Breast epithelium (tissue), 4 donors: ENCODE measurements around the gene SETBP1. TPM values are rescaled to one million over a fixed set of nuclear protein-coding genes. Genes with fewer than 3 reads are reported as not detected.
A peak's percentile ranks its signal among the peaks of the same experiment; 100 is the strongest.

Source experiments
- DNase-seq, 2 donors: peaks; one replicate each; pipeline ENCODE4 v3.0.0-alpha.2; 2019; ENCODE audit warnings: low spot score in 2 of 2
- H3K27ac ChIP-seq, 2 donors: fragments of 200-600 bp; sonication (generic) in 1 of 2; one replicate each; pipeline ENCODE4 v1.5.1; 2016 to 2019; ENCODE audit warnings: mild to moderate bottlenecking in 1 of 2
- H3K27me3 ChIP-seq, 2 donors: fragments of 200-600 bp; sonication (generic) in 1 of 2; one replicate each; pipeline versions ENCODE4 v1.5.1 to v1.6.0; 2017 to 2019; ENCODE audit warnings: control low read depth in 1 of 2, mild to moderate bottlenecking in 1 of 2
- H3K36me3 ChIP-seq: fragments of 200-600 bp; one replicate; pipeline ENCODE4 v1.5.1; 2019
- H3K4me1 ChIP-seq, 2 donors: fragments of 200-600 bp; sonication (generic); one replicate each; pipeline ENCODE4 v1.5.1; 2016 to 2019; ENCODE audit warnings: control low read depth in 1 of 2
- H3K4me3 ChIP-seq, 3 donors: fragments of 200-600 bp; sonication (generic); 1 replicate in 2 of 3; 2 replicates in 1 of 3; pipeline ENCODE4 v1.5.1; 2016 to 2019; ENCODE audit warnings: mild to moderate bottlenecking in 3 of 3, moderate library complexity in 2 of 3
- H3K9me3 ChIP-seq, 2 donors: fragments of 200-600 bp; sonication (generic) in 1 of 2; one replicate each; pipeline ENCODE4 v1.5.1; 2016 to 2019; ENCODE audit warnings: control low read depth in 1 of 2
- CTCF ChIP-seq, 3 donors: fragments of 450-650 bp; IDR thresholded peaks; one replicate each; pipeline ENCODE4 v1.5.1; 2016 to 2017; ENCODE audit warnings: antibody characterized with exemption in 3 of 3, mild to moderate bottlenecking in 3 of 3, moderate library complexity in 3 of 3
- POLR2A ChIP-seq: fragments of 450-650 bp; IDR thresholded peaks from one replicate; pipeline ENCODE4 v1.6.1; 2016; ENCODE audit warnings: antibody characterized with exemption, mild to moderate bottlenecking, moderate library complexity
- POLR2AphosphoS5 ChIP-seq, 3 donors: sonication (generic); formaldehyde crosslinking; IDR thresholded peaks; one replicate each; pipeline ENCODE4 v1.6.1; 2017; ENCODE audit warnings: antibody characterized with exemption in 3 of 3
- intact Hi-C: fragments of 100-400 bp; cut with DNase I; formaldehyde crosslinking; loops from one replicate; pipeline ENCODE4 v1.15.1; 2023; ENCODE audit warnings: low total_unique reads
- total RNA-seq, 3 donors: library from RNA; depleted of rRNA; stranded (reverse); fragments of >200 nt; gene quantifications; one replicate each; pipeline ENCODE4 v1.1.0, GENCODE V29; 2016

The SETBP1 gene
- total RNA-seq, 3 donors from 2014 or later, result 26.2 to 40.1 (median 37.0) TPM

- peaks cover 0 to 4% of the 10 kb centered on the region in 2 donors for H3K4me1 ChIP-seq
- H3K36me3 ChIP-seq, result no peaks in the 10 kb centered on the region
- intact Hi-C loops, result no loop called here
- no peak overlapping the region for H3K4me3 ChIP-seq
- H3K27me3 ChIP-seq, result no peaks in the 10 kb centered on the region
- H3K9me3 ChIP-seq, result no peaks in the 10 kb centered on the region
- DNase-seq, result no peak
- H3K27ac ChIP-seq, result peak overlapping the region; percentile 36 to 42
- no peak for TF ChIP-seq POLR2A
- TF ChIP-seq CTCF (IDR thresholded peaks at IDR 0.05), result no peak
- TF ChIP-seq POLR2AphosphoS5 (IDR thresholded peaks at IDR 0.05), result no peak
These were observed 98.1 kb downstream of the SETBP1 start for GRCh38 chr18:44778788-44779187.

GRCh38 chr18:44779753-44780292 lies 99.1 kb downstream of the SETBP1 start:
- intact Hi-C loops, result no loop called here
- Histone ChIP-seq H3K27ac (peak overlapping the region in 1 of 2 donors; percentile 36), H3K27me3 (no peaks in the 10 kb centered on the region), H3K36me3 (no peaks in the 10 kb centered on the region), H3K4me3 (no peak overlapping the region), H3K4me1 (peaks cover 0 to 4% of the 10 kb centered on the region in 2 donors), H3K9me3 (no peaks in the 10 kb centered on the region)
- DNase-seq, result no peak
- no peak for TF ChIP-seq CTCF (IDR thresholded peaks at IDR 0.05)
- TF ChIP-seq POLR2AphosphoS5 (IDR thresholded peaks at IDR 0.05), result no peak
- no peak for TF ChIP-seq POLR2A

GRCh38 chr18:44781886-44782285 lies 101.2 kb downstream of the SETBP1 start:
- no peaks in the 10 kb centered on the region for H3K36me3 ChIP-seq
- H3K4me3 ChIP-seq, result no peak overlapping the region
- no peak overlapping the region for H3K27ac ChIP-seq
- no peaks in the 10 kb centered on the region for H3K27me3 ChIP-seq
- peaks cover 0 to 4% of the 10 kb centered on the region in 2 donors for H3K4me1 ChIP-seq
- no peak for TF ChIP-seq POLR2AphosphoS5 (IDR thresholded peaks at IDR 0.05)
- no peak for TF ChIP-seq POLR2A
- no peak for TF ChIP-seq CTCF (IDR thresholded peaks at IDR 0.05)
- no peaks in the 10 kb centered on the region for H3K9me3 ChIP-seq
- intact Hi-C loops, result no loop called here
- DNase-seq, result no peak

- H3K4me1 ChIP-seq, result peaks cover 0 to 4% of the 10 kb centered on the region in 2 donors
- H3K4me3 ChIP-seq, result no peak overlapping the region
- TF ChIP-seq POLR2AphosphoS5 (IDR thresholded peaks at IDR 0.05) (no peak), CTCF (IDR thresholded peaks at IDR 0.05) (no peak), POLR2A (no peak)
- no peak overlapping the region for H3K27ac ChIP-seq
- DNase-seq, result no peak
- H3K27me3 ChIP-seq, result no peaks in the 10 kb centered on the region
- intact Hi-C loops, result no loop called here
- H3K36me3 ChIP-seq, result no peaks in the 10 kb centered on the region
- no peaks in the 10 kb centered on the region for H3K9me3 ChIP-seq
These were observed 101.9 kb downstream of the SETBP1 start for GRCh38 chr18:44782617-44783016.

GRCh38 chr18:44783371-44783770 lies 102.7 kb downstream of the SETBP1 start:
- H3K4me1 ChIP-seq, result peaks cover 0 to 4% of the 10 kb centered on the region in 2 donors
- H3K27me3 ChIP-seq, result no peaks in the 10 kb centered on the region
- TF ChIP-seq CTCF (IDR thresholded peaks at IDR 0.05), result no peak
- TF ChIP-seq POLR2AphosphoS5 (IDR thresholded peaks at IDR 0.05), result no peak
- no peak for TF ChIP-seq POLR2A
- H3K36me3 ChIP-seq, result no peaks in the 10 kb centered on the region
- H3K9me3 ChIP-seq, result no peaks in the 10 kb centered on the region
- H3K4me3 ChIP-seq, result no peak overlapping the region
- no peak for DNase-seq
- intact Hi-C loops, result no loop called here
- H3K27ac ChIP-seq, result no peak overlapping the region
